ENCODE measurements around the gene LPAR5.
"Not testable (repeated sequence)": the region's sequence is repeated elsewhere in the genome, so short reads cannot be mapped to it uniquely, and the experiment has no call there.

Gene LPAR5

GRCh38 chr12:6612247-6612646, 23.5 kb downstream of the LPAR5 start:
- TF ChIP-seq JUND (IDR thresholded peaks at IDR 0.05; ENCODE audit: low read depth) = no peak
- no peak for DNase-seq (ENCODE audit: low read depth in 1 of 2, low spot score in 1 of 2)
- in situ Hi-C loops (cut with HindIII; ENCODE audit: low pct_unique_long_range_greater_than_20kb, low sequenced_read_pairs) = no loop called here

GRCh38 chr12:6608592-6609281, 27.0 kb downstream of the LPAR5 start:
- in situ Hi-C loops (cut with HindIII; ENCODE audit: low pct_unique_long_range_greater_than_20kb, low sequenced_read_pairs) = no loop called here
- no peak for TF ChIP-seq JUND (IDR thresholded peaks at IDR 0.05; ENCODE audit: low read depth)
- no peak for DNase-seq (ENCODE audit: low read depth in 1 of 2, low spot score in 1 of 2)

- TF ChIP-seq JUND (IDR thresholded peaks at IDR 0.05; ENCODE audit: low read depth) = no peak
- in situ Hi-C loops (cut with HindIII; ENCODE audit: low pct_unique_long_range_greater_than_20kb, low sequenced_read_pairs) = no loop called here
- DNase-seq (ENCODE audit: low read depth in 1 of 2, low spot score in 1 of 2) = peak; percentile 18 to 92
Measured at GRCh38 chr12:6607751-6608591, 27.8 kb downstream of the LPAR5 start.

- no peak for TF ChIP-seq JUND (IDR thresholded peaks at IDR 0.05; ENCODE audit: low read depth)
- DNase-seq (ENCODE audit: low read depth in 1 of 2, low spot score in 1 of 2) = no peak
- in situ Hi-C loops (cut with HindIII; ENCODE audit: low pct_unique_long_range_greater_than_20kb, low sequenced_read_pairs) = no loop called here
Measured at GRCh38 chr12:6606331-6607131, 29.2 kb downstream of the LPAR5 start.

- DNase-seq (ENCODE audit: low read depth in 1 of 2, low spot score in 1 of 2) = no peak
- no peak for TF ChIP-seq JUND (IDR thresholded peaks at IDR 0.05; ENCODE audit: low read depth)
- in situ Hi-C loops (cut with HindIII; ENCODE audit: low pct_unique_long_range_greater_than_20kb, low sequenced_read_pairs) = no loop called here
Measured at GRCh38 chr12:6605421-6606330, 30.1 kb downstream of the LPAR5 start.

GRCh38 chr12:6604259-6605029, 31.3 kb downstream of the LPAR5 start:
- no peak for TF ChIP-seq JUND (IDR thresholded peaks at IDR 0.05; ENCODE audit: low read depth)
- in situ Hi-C loops (cut with HindIII; ENCODE audit: low pct_unique_long_range_greater_than_20kb, low sequenced_read_pairs) = no loop called here
- DNase-seq (ENCODE audit: low read depth in 1 of 2, low spot score in 1 of 2) = no peak

- DNase-seq (ENCODE audit: low read depth in 1 of 2, low spot score in 1 of 2) = no peak
- no peak for TF ChIP-seq JUND (IDR thresholded peaks at IDR 0.05; ENCODE audit: low read depth)
- in situ Hi-C loops (cut with HindIII; ENCODE audit: low pct_unique_long_range_greater_than_20kb, low sequenced_read_pairs) = no loop called here
Measured at GRCh38 chr12:6603095-6603567, 32.6 kb downstream of the LPAR5 start.

- in situ Hi-C loops (cut with HindIII; ENCODE audit: low pct_unique_long_range_greater_than_20kb, low sequenced_read_pairs) = no loop called here
- no peak for TF ChIP-seq JUND (IDR thresholded peaks at IDR 0.05; ENCODE audit: low read depth)
- no peak for DNase-seq (ENCODE audit: low read depth in 1 of 2, low spot score in 1 of 2)
Measured at GRCh38 chr12:6602526-6602925, 33.2 kb downstream of the LPAR5 start.

GRCh38 chr12:6595673-6596072, 40.1 kb downstream of the LPAR5 start:
- in situ Hi-C loops (cut with HindIII; ENCODE audit: low pct_unique_long_range_greater_than_20kb, low sequenced_read_pairs) = not testable (repeated sequence)

GRCh38 chr12:6592087-6592486, 43.7 kb downstream of the LPAR5 start:
- in situ Hi-C loops (cut with HindIII; ENCODE audit: low pct_unique_long_range_greater_than_20kb, low sequenced_read_pairs) = no loop called here
- DNase-seq (ENCODE audit: low read depth in 1 of 2, low spot score in 1 of 2) = no peak

More at GRCh38 chr12:6595673-6596072, 40.1 kb downstream of the LPAR5 start:
- not testable (repeated sequence) for DNase-seq (ENCODE audit: low read depth in 1 of 2, low spot score in 1 of 2)

GRCh38 chr12:6586569-6586968, 49.2 kb downstream of the LPAR5 start:
- in situ Hi-C loops (cut with HindIII; ENCODE audit: low pct_unique_long_range_greater_than_20kb, low sequenced_read_pairs); DNase-seq (ENCODE audit: low read depth in 1 of 2, low spot score in 1 of 2): not testable (repeated sequence)

More at GRCh38 chr12:6592087-6592486, 43.7 kb downstream of the LPAR5 start:
- no peak for TF ChIP-seq JUND (IDR thresholded peaks at IDR 0.05; ENCODE audit: low read depth)

Measured in T47D (cell line).